CD4-positive, CD25-positive, alpha-beta regulatory T cell (primary cell): ENCODE measurements around the gene NCAPD2. TPM values are rescaled to one million over a fixed set of nuclear protein-coding genes. Genes with fewer than 3 reads are reported as not detected.

ENCODE experiments used
- ATAC-seq, 2 donors: fragments of 150-1000 bp; cut with Tn5 transposase; one replicate each; pipeline ENCODE4 v1.10.0; 2021; ENCODE audit warnings: low read depth in 2 of 2, moderate number of reproducible peaks in 2 of 2, moderate library complexity in 1 of 2
- DNase-seq, 3 donors: peaks; one replicate each; pipeline versions ENCODE4 v3.0.0 to v3.0.0-alpha.2; 2012 to 2022; ENCODE audit warnings: mixed read lengths in 1 of 3
- H3K27ac ChIP-seq: one replicate; pipeline ENCODE4 v1.7.0; 2013; ENCODE audit warnings: mild to moderate bottlenecking, low read length; ENCODE audit not compliant: insufficient read depth, poor library complexity, severe bottlenecking
- H3K27me3 ChIP-seq: one replicate; pipeline ENCODE4 v1.7.0; 2013; ENCODE audit warnings: low read length; ENCODE audit not compliant: control insufficient read depth, insufficient read depth
- H3K36me3 ChIP-seq: one replicate; pipeline ENCODE4 v1.7.0; 2013; ENCODE audit warnings: mild to moderate bottlenecking, low read length, moderate library complexity; ENCODE audit not compliant: control insufficient read depth, insufficient read depth
- H3K4me1 ChIP-seq: 2 replicates; pipeline ENCODE4 v1.7.0; 2013; ENCODE audit warnings: mild to moderate bottlenecking, low read length; ENCODE audit not compliant: insufficient read depth, control insufficient read depth, poor library complexity, severe bottlenecking
- H3K4me3 ChIP-seq: one replicate; pipeline ENCODE4 v1.7.0; 2013; ENCODE audit warnings: low read depth, mild to moderate bottlenecking, low read length, moderate library complexity
- H3K9me3 ChIP-seq, 2 experiments: 1 replicate in 1 of 2; 2 replicates in 1 of 2; pipeline ENCODE4 v1.7.0; 2013; ENCODE audit warnings: low read length in 2 of 2, mild to moderate bottlenecking in 1 of 2, moderate library complexity in 1 of 2; ENCODE audit not compliant: control insufficient read depth in 2 of 2
- H3K27ac Mint-ChIP-seq, 3 donors: one replicate each; pipeline ENCODE4 v1.8.0; 2020 to 2022; ENCODE audit warnings: mild to moderate bottlenecking in 3 of 3, mixed read lengths in 3 of 3, moderate library complexity in 2 of 3
- H3K27me3 Mint-ChIP-seq: one replicate; pipeline ENCODE4 v1.8.0; 2022; ENCODE audit warnings: mild to moderate bottlenecking, mixed read lengths
- H3K36me3 Mint-ChIP-seq: one replicate; pipeline ENCODE4 v1.8.0; 2020; ENCODE audit warnings: mixed read lengths
- H3K4me1 Mint-ChIP-seq, 4 donors: one replicate each; pipeline ENCODE4 v1.8.0; 2020 to 2022; ENCODE audit warnings: mixed read lengths in 4 of 4, mild to moderate bottlenecking in 1 of 4
- H3K4me3 Mint-ChIP-seq, 4 donors: one replicate each; pipeline ENCODE4 v1.8.0; 2020 to 2022; ENCODE audit warnings: mild to moderate bottlenecking in 4 of 4, mixed read lengths in 4 of 4, moderate library complexity in 3 of 4
- H3K9me3 Mint-ChIP-seq, 7 donors: one replicate each; pipeline ENCODE4 v1.8.0; 2020 to 2022; ENCODE audit warnings: mixed read lengths in 7 of 7, mild to moderate bottlenecking in 3 of 7, moderate library complexity in 2 of 7
- polyA plus RNA-seq, 4 donors: library from polyadenylated mRNA; unstranded; fragments of 300-500 nt; fragmentation: Illumina TruSeq; gene quantifications; one replicate each; pipeline ENCODE4 v1.2.3, GENCODE V29; 2021
- total RNA-seq: library from RNA; stranded (reverse); gene quantifications from one replicate; pipeline ENCODE4 v1.2.3, GENCODE V29; 2022

Gene NCAPD2
- total and polyA plus RNA-seq, 5 donors from 2014 or later = 21.5 to 32.8 (median 26.3) TPM

- Histone ChIP-seq H3K9me3 (no peaks in the 10 kb centered on the region), H3K27ac (no peak overlapping the region), H3K36me3 (peaks cover 76% of the 10 kb centered on the region), H3K27me3 (no peaks in the 10 kb centered on the region), H3K4me3 (no peak overlapping the region), H3K4me1 (peaks cover 20% of the 10 kb centered on the region)
- Mint-ChIP-seq H3K27me3 (no peaks in the 10 kb centered on the region), H3K4me1 (peaks cover 6 to 19% (median 14%) of the 10 kb centered on the region in 4 donors), H3K36me3 (peaks cover 39% of the 10 kb centered on the region), H3K4me3 (no peak overlapping the region), H3K27ac (no peak overlapping the region), H3K9me3 (no peaks in the 10 kb centered on the region)
- ATAC-seq (no peak), DNase-seq (no peak)
Observed at GRCh38 chr12:6528539-6529235, 34.8 kb downstream of the NCAPD2 start.

DNA sequence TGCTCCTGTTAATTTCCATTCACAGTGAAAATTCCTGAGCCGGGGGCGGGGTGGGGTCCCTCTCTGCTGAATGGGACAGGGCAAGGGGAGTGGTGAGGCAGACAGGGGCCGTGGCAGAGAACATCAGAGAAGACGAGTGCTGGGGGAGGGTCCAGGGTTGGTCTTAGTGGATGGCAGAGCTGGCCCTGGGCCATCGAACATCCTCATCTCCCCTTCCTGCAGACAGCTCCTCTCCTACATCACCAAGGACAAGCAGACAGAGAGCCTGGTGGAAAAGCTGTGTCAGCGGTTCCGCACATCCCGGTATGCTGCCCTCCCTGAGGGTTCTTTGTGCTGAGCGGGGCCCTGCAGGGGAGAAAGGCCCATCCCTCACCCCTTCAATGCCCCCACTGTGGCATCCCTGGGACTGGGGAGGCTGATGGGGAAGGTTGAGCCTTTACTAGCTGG is 35.4 kb downstream of the NCAPD2 start:
- Histone ChIP-seq H3K36me3 (peaks cover 70% of the 10 kb centered on the region), H3K4me1 (peaks cover 25% of the 10 kb centered on the region), H3K27ac (no peak overlapping the region), H3K4me3 (no peak overlapping the region), H3K27me3 (no peaks in the 10 kb centered on the region), H3K9me3 (no peaks in the 10 kb centered on the region)
- H3K4me3 Mint-ChIP-seq = no peak overlapping the region
- H3K27ac Mint-ChIP-seq = no peak overlapping the region
- H3K9me3 Mint-ChIP-seq = no peaks in the 10 kb centered on the region
- ATAC-seq (no peak), DNase-seq (no peak)
- peaks cover 6 to 23% (median 16%) of the 10 kb centered on the region in 4 donors for H3K4me1 Mint-ChIP-seq
- peaks cover 4% of the 10 kb centered on the region for H3K27me3 Mint-ChIP-seq
- H3K36me3 Mint-ChIP-seq = peaks cover 34% of the 10 kb centered on the region

DNA sequence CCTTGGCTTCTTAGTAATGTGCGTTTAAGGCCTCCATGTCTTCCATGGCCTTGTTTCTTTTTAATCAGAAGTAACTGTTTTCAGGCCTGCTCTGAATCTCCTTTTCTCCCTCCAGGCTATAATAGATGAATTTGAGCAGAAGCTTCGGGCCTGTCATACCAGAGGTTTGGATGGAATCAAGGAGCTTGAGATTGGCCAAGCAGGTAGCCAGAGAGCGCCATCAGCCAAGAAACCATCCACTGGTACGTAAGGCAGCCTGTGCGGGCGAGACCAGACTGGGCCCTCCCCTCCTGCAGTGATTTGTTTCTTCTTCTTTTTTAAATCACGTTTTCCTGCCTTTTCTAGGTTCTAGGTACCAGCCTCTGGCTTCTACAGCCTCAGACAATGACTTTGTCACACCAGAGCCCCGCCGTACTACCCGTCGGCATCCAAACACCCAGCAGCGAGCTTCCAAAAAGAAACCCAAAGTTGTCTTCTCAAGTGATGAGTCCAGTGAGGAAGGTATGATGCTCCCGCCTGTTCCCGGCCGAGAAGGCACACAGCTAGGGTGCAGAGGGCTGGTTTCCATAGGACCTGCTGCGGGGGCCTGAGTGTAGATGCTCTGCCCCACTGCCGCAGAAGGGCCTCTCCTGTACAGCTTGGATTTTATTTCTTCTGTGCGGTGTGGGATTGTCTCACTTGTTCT is 36.8 kb downstream of the NCAPD2 start:
- peak overlapping the region; percentile 94 for H3K27ac ChIP-seq
- peaks cover 8% of the 10 kb centered on the region for H3K27me3 Mint-ChIP-seq
- peaks cover 58% of the 10 kb centered on the region for H3K36me3 ChIP-seq
- no peak for ATAC-seq
- peaks cover 28% of the 10 kb centered on the region for H3K36me3 Mint-ChIP-seq
- peaks cover 33% of the 10 kb centered on the region for H3K4me1 ChIP-seq
- no peak for DNase-seq
- peak overlapping the region; percentile 38 to 98 (median 70) for H3K27ac Mint-ChIP-seq
- H3K9me3 ChIP-seq = no peaks in the 10 kb centered on the region
- H3K4me3 Mint-ChIP-seq = peak overlapping the region in 2 of 4 donors; percentile 40 to 69
- H3K4me3 ChIP-seq = no peak overlapping the region
- H3K9me3 Mint-ChIP-seq = no peaks in the 10 kb centered on the region
- H3K4me1 Mint-ChIP-seq = peaks cover 6 to 29% (median 15%) of the 10 kb centered on the region in 4 donors
- no peaks in the 10 kb centered on the region for H3K27me3 ChIP-seq

DNA sequence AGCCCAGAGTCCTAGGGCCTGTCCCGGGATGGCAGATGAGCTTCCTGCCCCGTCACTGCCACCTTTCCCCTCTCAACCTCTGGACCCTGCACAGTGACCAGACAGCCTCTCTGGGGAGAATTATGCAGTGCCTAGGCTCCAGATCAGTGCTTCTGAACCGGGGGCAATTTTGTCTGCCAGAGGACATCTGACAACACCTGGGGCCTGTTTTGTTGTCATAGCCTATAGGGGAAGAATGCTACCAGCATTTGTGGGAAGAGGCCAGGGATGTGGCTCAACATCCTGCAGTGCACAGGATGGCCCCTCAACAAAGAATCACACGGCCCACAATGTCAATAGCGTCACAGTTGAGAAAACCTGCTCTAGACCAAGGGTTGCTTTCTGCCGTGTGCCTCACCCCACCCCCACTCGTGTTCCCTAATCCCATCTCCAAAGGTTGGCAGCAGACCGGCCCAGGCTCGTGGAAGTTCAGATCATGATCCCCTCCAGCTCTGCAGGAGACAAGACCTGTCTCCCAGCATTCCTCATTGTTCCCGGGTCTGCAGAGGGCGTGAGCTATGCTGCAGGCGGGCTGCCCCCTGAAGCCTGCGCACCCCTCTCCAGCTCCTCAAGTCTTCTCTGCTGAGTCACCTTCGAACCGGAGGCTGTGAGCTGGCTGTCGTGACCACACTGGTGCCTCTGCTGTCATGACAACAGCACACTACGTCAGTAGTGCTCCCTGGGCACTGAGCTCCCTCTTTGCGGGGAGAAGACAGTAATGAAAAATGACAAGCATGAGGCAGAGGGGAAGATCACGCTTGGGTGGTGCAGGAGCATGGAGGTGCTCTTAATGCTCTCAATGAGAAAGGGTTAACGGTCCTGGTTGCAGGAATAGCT is 38.4 kb downstream of the NCAPD2 start:
- H3K4me3 Mint-ChIP-seq = peak overlapping the region; percentile 87 to 94 (median 90)
- peak overlapping the region; percentile 87 to 98 (median 96) for H3K27ac Mint-ChIP-seq
- H3K36me3 Mint-ChIP-seq = peaks cover 24% of the 10 kb centered on the region
- peaks cover 14% of the 10 kb centered on the region for H3K27me3 Mint-ChIP-seq
- Histone ChIP-seq H3K27me3 (no peaks in the 10 kb centered on the region), H3K27ac (peak overlapping the region; percentile 94), H3K36me3 (peaks cover 50% of the 10 kb centered on the region), H3K4me3 (peak overlapping the region; percentile 18), H3K4me1 (peaks cover 48% of the 10 kb centered on the region), H3K9me3 (no peaks in the 10 kb centered on the region)
- peaks cover 6 to 44% (median 22%) of the 10 kb centered on the region in 4 donors for H3K4me1 Mint-ChIP-seq
- ATAC-seq (peak; percentile 64 to 73), DNase-seq (peak; percentile 83 to 91 (median 83))
- H3K9me3 Mint-ChIP-seq = no peaks in the 10 kb centered on the region

- Mint-ChIP-seq H3K9me3 (no peaks in the 10 kb centered on the region), H3K4me3 (peak overlapping the region; percentile 87 to 94 (median 90)), H3K36me3 (peaks cover 27% of the 10 kb centered on the region), H3K27ac (peak overlapping the region; percentile 87 to 98 (median 96)), H3K27me3 (peaks cover 14% of the 10 kb centered on the region), H3K4me1 (peaks cover 11 to 51% (median 27%) of the 10 kb centered on the region in 4 donors)
- Histone ChIP-seq H3K27ac (peak overlapping the region; percentile 94), H3K9me3 (no peaks in the 10 kb centered on the region), H3K36me3 (peaks cover 50% of the 10 kb centered on the region), H3K4me1 (peaks cover 56% of the 10 kb centered on the region), H3K27me3 (no peaks in the 10 kb centered on the region), H3K4me3 (peak overlapping the region; percentile 37)
- ATAC-seq (no peak), DNase-seq (peak in 1 of 3 donors; percentile 54)
Observed at GRCh38 chr12:6532927-6533652, 39.2 kb downstream of the NCAPD2 start.

DNA sequence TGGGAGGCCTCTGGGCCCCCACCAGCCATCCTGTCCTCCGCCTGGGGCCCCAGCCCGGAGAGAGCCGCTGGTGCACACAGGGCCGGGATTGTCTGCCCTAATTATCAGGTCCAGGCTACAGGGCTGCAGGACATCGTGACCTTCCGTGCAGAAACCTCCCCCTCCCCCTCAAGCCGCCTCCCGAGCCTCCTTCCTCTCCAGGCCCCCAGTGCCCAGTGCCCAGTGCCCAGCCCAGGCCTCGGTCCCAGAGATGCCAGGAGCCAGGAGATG is 39.7 kb downstream of the NCAPD2 start:
- DNase-seq (peak in 1 of 3 donors; percentile 26), ATAC-seq (no peak)
- H3K4me3 ChIP-seq = peak overlapping the region; percentile 37
- H3K4me1 ChIP-seq = peaks cover 60% of the 10 kb centered on the region
- Mint-ChIP-seq H3K27me3 (peaks cover 14% of the 10 kb centered on the region), H3K27ac (peak overlapping the region in 2 of 3 donors; percentile 96 to 98), H3K9me3 (no peaks in the 10 kb centered on the region), H3K4me3 (peak overlapping the region; percentile 87 to 94 (median 90)), H3K4me1 (peaks cover 12 to 55% (median 28%) of the 10 kb centered on the region in 4 donors), H3K36me3 (peaks cover 26% of the 10 kb centered on the region)
- no peaks in the 10 kb centered on the region for H3K9me3 ChIP-seq
- peaks cover 50% of the 10 kb centered on the region for H3K36me3 ChIP-seq
- peak overlapping the region; percentile 94 for H3K27ac ChIP-seq
- no peaks in the 10 kb centered on the region for H3K27me3 ChIP-seq
